DND-41 (cell line): ENCODE data around the gene UNC5C.

Experiments used
- ATAC-seq: fragments of 200-7000 bp; cut with Tn5 transposase; 3 replicates; pipeline ENCODE4 v1.9.1; 2021; ENCODE audit warnings: low read depth; ENCODE audit not compliant: insufficient read depth
- DNase-seq: peaks from one replicate; pipeline ENCODE4 v3.0.0-alpha.2; 2020
- H2AFZ ChIP-seq: 2 replicates; pipeline ENCODE4 v1.6.0; 2012; ENCODE audit warnings: low read depth, low read length
- H3K27ac ChIP-seq: 2 replicates; pipeline ENCODE4 v1.5.1; 2012; ENCODE audit warnings: low read length, inconsistent platforms
- H3K27me3 ChIP-seq: fragments of 200-600 bp; sonication (generic); 2 replicates; pipeline ENCODE4 v1.6.0; 2012; ENCODE audit warnings: low read length, mild to moderate bottlenecking, inconsistent platforms; ENCODE audit not compliant: insufficient read depth, poor library complexity
- H3K36me3 ChIP-seq: 2 replicates; pipeline ENCODE4 v1.5.1; 2012; ENCODE audit warnings: low read length, inconsistent platforms; ENCODE audit not compliant: insufficient read depth
- H3K4me1 ChIP-seq: 2 replicates; pipeline ENCODE4 v1.5.1; 2012; ENCODE audit warnings: mild to moderate bottlenecking, low read length; ENCODE audit not compliant: insufficient read depth
- H3K4me2 ChIP-seq: 2 replicates; pipeline ENCODE4 v1.6.0; 2012; ENCODE audit warnings: mild to moderate bottlenecking, moderate library complexity, low read length, inconsistent platforms; ENCODE audit not compliant: insufficient read depth
- H3K4me3 ChIP-seq, 2 experiments: fragments of 200-600 bp in 1 of 2; shearing (Covaris generic) in 1 of 2; 2 replicates each; pipeline ENCODE4 v1.5.1; 2012 to 2016; ENCODE audit warnings: inconsistent platforms in 2 of 2, low read length in 2 of 2, mild to moderate bottlenecking in 2 of 2, low read depth in 1 of 2, moderate library complexity in 1 of 2
- H3K79me2 ChIP-seq: 2 replicates; pipeline ENCODE4 v1.6.0; 2012; ENCODE audit warnings: low read length, inconsistent platforms; ENCODE audit not compliant: insufficient read depth
- H3K9ac ChIP-seq: 2 replicates; pipeline ENCODE4 v1.6.0; 2012; ENCODE audit warnings: low read depth, mild to moderate bottlenecking, inconsistent platforms, low read length, moderate library complexity
- H3K9me3 ChIP-seq: 2 replicates; pipeline ENCODE4 v1.5.1; 2012; ENCODE audit warnings: low read length, moderate library complexity, mild to moderate bottlenecking, inconsistent platforms; ENCODE audit not compliant: insufficient read depth, severe bottlenecking
- H4K20me1 ChIP-seq: 2 replicates; pipeline ENCODE4 v1.6.0; 2012; ENCODE audit warnings: low read length; ENCODE audit not compliant: insufficient read depth
- EZH2 ChIP-seq: IDR thresholded peaks from 3 replicates; pipeline ENCODE4 v1.6.1; 2012; ENCODE audit warnings: borderline replicate concordance, low read depth, mild to moderate bottlenecking, moderate library complexity, low read length, inconsistent platforms; ENCODE audit not compliant: severe bottlenecking
- TF ChIP-seq, protein P1 (sequence below): IDR thresholded peaks from 2 replicates; pipeline ENCODE4 v1.5.1; 2012; ENCODE audit warnings: borderline replicate concordance, low read length, moderate library complexity, mild to moderate bottlenecking; ENCODE audit not compliant: poor library complexity, severe bottlenecking; ENCODE audit errors: extremely low read depth

The UNC5C gene

DNA sequence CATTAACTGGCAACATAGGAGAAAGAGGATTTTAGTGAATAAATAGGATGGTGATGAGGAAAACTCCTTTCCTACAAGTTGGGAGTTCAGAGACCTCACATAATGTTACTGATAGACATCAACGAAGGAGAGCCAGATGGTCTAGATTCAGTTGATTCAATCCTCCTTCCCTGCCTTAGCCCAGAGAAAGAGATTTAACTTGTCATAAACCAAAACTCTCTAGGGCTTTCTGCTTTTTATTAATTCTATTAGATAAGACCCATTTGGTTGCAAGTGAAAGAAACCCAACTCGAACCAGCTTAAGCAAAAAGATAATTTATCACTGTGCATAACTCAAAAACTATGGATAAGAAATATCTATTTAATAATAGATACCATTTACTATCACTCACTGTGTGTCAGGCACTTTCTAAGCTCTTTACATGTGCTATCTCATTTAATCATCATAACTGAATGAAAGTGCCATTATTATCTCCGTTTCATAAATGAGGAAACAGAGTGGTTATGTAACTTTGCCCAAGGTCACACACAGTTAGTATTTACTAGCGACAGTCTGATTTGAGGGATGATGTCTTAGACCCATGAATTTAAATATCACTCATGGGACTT, 4.3 kb upstream of the UNC5C start:
- Histone ChIP-seq H2AFZ (no peak overlapping the region), H4K20me1 (no peaks in the 10 kb centered on the region), H3K4me1 (no peaks in the 10 kb centered on the region), H3K27me3 (no peaks in the 10 kb centered on the region), H3K9me3 (peaks cover 8% of the 10 kb centered on the region), H3K4me2 (no peak overlapping the region), H3K36me3 (no peaks in the 10 kb centered on the region), H3K79me2 (no peaks in the 10 kb centered on the region), H3K9ac (no peak overlapping the region), H3K27ac (no peak overlapping the region), H3K4me3 (no peak overlapping the region)
- no peak for ATAC-seq
- no peak for DNase-seq
- TF ChIP-seq, protein P1, sequence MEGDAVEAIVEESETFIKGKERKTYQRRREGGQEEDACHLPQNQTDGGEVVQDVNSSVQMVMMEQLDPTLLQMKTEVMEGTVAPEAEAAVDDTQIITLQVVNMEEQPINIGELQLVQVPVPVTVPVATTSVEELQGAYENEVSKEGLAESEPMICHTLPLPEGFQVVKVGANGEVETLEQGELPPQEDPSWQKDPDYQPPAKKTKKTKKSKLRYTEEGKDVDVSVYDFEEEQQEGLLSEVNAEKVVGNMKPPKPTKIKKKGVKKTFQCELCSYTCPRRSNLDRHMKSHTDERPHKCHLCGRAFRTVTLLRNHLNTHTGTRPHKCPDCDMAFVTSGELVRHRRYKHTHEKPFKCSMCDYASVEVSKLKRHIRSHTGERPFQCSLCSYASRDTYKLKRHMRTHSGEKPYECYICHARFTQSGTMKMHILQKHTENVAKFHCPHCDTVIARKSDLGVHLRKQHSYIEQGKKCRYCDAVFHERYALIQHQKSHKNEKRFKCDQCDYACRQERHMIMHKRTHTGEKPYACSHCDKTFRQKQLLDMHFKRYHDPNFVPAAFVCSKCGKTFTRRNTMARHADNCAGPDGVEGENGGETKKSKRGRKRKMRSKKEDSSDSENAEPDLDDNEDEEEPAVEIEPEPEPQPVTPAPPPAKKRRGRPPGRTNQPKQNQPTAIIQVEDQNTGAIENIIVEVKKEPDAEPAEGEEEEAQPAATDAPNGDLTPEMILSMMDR = no peak
- TF ChIP-seq EZH2 = no peak

DNA sequence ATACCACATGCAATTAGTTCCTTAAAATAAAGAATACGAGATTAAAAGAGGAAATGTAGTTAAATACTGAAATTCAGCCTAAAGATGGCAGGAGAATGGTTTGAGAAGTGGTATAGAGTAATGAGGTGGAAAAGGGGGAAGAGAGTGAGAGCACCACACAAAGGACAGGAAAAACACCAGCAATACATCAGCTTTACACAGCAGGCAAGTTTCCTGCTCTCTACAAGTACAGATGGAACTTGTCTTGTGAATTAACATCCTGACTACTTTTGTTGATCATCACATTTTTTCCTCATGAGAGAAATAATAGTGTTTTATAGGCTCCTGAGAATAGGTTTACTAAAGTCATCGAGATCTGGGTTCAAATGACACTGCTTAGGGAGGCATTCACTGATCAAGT, 2.9 kb upstream of the UNC5C start:
- Histone ChIP-seq H4K20me1 (no peaks in the 10 kb centered on the region), H3K4me3 (no peak overlapping the region), H3K4me1 (no peaks in the 10 kb centered on the region), H3K27ac (no peak overlapping the region), H3K4me2 (no peak overlapping the region), H3K36me3 (no peaks in the 10 kb centered on the region), H3K79me2 (no peaks in the 10 kb centered on the region), H2AFZ (no peak overlapping the region), H3K27me3 (no peaks in the 10 kb centered on the region), H3K9ac (no peak overlapping the region), H3K9me3 (peaks cover 8% of the 10 kb centered on the region)
- DNase-seq (no peak), ATAC-seq (no peak)
- TF ChIP-seq, protein P1 = no peak
- TF ChIP-seq EZH2 = no peak

- no peak for ATAC-seq
- Histone ChIP-seq H3K36me3 (no peaks in the 10 kb centered on the region), H3K9me3 (peaks cover 8% of the 10 kb centered on the region), H3K4me1 (no peaks in the 10 kb centered on the region), H3K27me3 (no peaks in the 10 kb centered on the region), H2AFZ (no peak overlapping the region), H3K27ac (no peak overlapping the region), H3K79me2 (no peaks in the 10 kb centered on the region), H3K9ac (no peak overlapping the region), H3K4me2 (no peak overlapping the region), H3K4me3 (no peak overlapping the region), H4K20me1 (no peaks in the 10 kb centered on the region)
- DNase-seq = no peak
- TF ChIP-seq, protein P1 = no peak
- TF ChIP-seq EZH2 = no peak
These were observed 1.6 kb upstream of the UNC5C start for GRCh38 chr4:95550115-95550987.
